WTC11 (cell line): ENCODE data around the gene TTLL9. TPM values are rescaled to one million over a fixed set of nuclear protein-coding genes. Genes with fewer than 3 reads are reported as not detected.
A peak's percentile ranks its signal among the peaks of the same experiment; 100 is the strongest.

ENCODE experiments used
- ATF1 ChIP-seq: sonication (generic); formaldehyde crosslinking; IDR thresholded peaks from 2 replicates; pipeline ENCODE4 v1.8.1; 2023; ENCODE audit warnings: mild to moderate bottlenecking, moderate library complexity, missing genetic modification reagents
- CBFB ChIP-seq: sonication (generic); formaldehyde crosslinking; IDR thresholded peaks from 2 replicates; pipeline ENCODE4 v1.8.1; 2022; ENCODE audit warnings: mild to moderate bottlenecking, low read depth, missing genetic modification reagents
- ELF4 ChIP-seq: sonication (generic); formaldehyde crosslinking; IDR thresholded peaks from 2 replicates; pipeline ENCODE4 v1.8.1; 2022; ENCODE audit warnings: low read depth, mild to moderate bottlenecking, moderate library complexity, missing genetic modification reagents
- ESRRA ChIP-seq: sonication (generic); formaldehyde crosslinking; IDR thresholded peaks from 2 replicates; pipeline ENCODE4 v1.8.1; 2022; ENCODE audit warnings: mild to moderate bottlenecking, missing genetic modification reagents, borderline replicate concordance
- JUN ChIP-seq: sonication (generic); formaldehyde crosslinking; IDR thresholded peaks from 2 replicates; pipeline ENCODE4 v1.8.0; 2023; ENCODE audit warnings: mild to moderate bottlenecking, missing genetic modification reagents
- NFATC4 ChIP-seq: fragments of 250-450 bp; sonication (Bioruptor Pico); IDR thresholded peaks from 2 replicates; pipeline ENCODE4 v1.9.0; 2021; ENCODE audit warnings: mild to moderate bottlenecking
- NR1H2 ChIP-seq: sonication (generic); formaldehyde crosslinking; IDR thresholded peaks from 2 replicates; pipeline ENCODE4 v1.9.0; 2021; ENCODE audit warnings: mild to moderate bottlenecking, moderate library complexity, missing genetic modification reagents
- OVOL2 ChIP-seq: fragments of 250-450 bp; sonication (Bioruptor Pico); IDR thresholded peaks from 2 replicates; pipeline ENCODE4 v1.9.0; 2021; ENCODE audit warnings: mild to moderate bottlenecking, borderline replicate concordance
- PRRX2 ChIP-seq: fragments of 250-450 bp; sonication (Bioruptor Pico); IDR thresholded peaks from 2 replicates; pipeline ENCODE4 v1.8.0; 2021; ENCODE audit warnings: mild to moderate bottlenecking
- RELA ChIP-seq: sonication (generic); formaldehyde crosslinking; IDR thresholded peaks from 2 replicates; pipeline ENCODE4 v1.8.1; 2022; ENCODE audit warnings: missing genetic modification reagents, mild to moderate bottlenecking, borderline replicate concordance
- RORB ChIP-seq: fragments of 250-450 bp; sonication (Bioruptor Pico); IDR thresholded peaks from 2 replicates; pipeline ENCODE4 v1.9.0; 2021; ENCODE audit warnings: mild to moderate bottlenecking
- SOX15 ChIP-seq: fragments of 250-450 bp; sonication (Bioruptor Pico); IDR thresholded peaks from 2 replicates; pipeline ENCODE4 v1.9.0; 2021; ENCODE audit warnings: mild to moderate bottlenecking
- ZNF219 ChIP-seq: sonication (generic); formaldehyde crosslinking; IDR thresholded peaks from 2 replicates; pipeline ENCODE4 v1.8.0; 2023; ENCODE audit warnings: missing genetic modification reagents, mild to moderate bottlenecking, borderline replicate concordance
- ZNF416 ChIP-seq: fragments of 250-450 bp; sonication (Bioruptor Pico); IDR thresholded peaks from 2 replicates; pipeline ENCODE4 v1.9.0; 2021; ENCODE audit warnings: mild to moderate bottlenecking, inconsistent platforms
- total RNA-seq: library from RNA; stranded (reverse); gene quantifications from 3 replicates; pipeline ENCODE4 v1.2.3, GENCODE V29; 2021
- TF ChIP-seq, protein P1 (sequence below): sonication (generic); formaldehyde crosslinking; IDR thresholded peaks from 2 replicates; pipeline ENCODE4 v1.8.0; 2023; ENCODE audit warnings: missing genetic modification reagents, mild to moderate bottlenecking, borderline replicate concordance
- TF ChIP-seq, protein P2 (sequence below): fragments of 250-450 bp; sonication (Bioruptor Pico); conservative IDR thresholded peaks from 2 replicates; pipeline ENCODE4 v1.9.0; 2021; ENCODE audit warnings: mild to moderate bottlenecking
- TF ChIP-seq, protein P3 (sequence below): sonication (generic); formaldehyde crosslinking; IDR thresholded peaks from 2 replicates; pipeline ENCODE4 v1.8.1; 2023; ENCODE audit warnings: mild to moderate bottlenecking, moderate library complexity, missing genetic modification reagents
- TF ChIP-seq, protein P4 (sequence below): sonication (generic); formaldehyde crosslinking; IDR thresholded peaks from 2 replicates; pipeline ENCODE4 v1.8.1; 2022; ENCODE audit warnings: mild to moderate bottlenecking, moderate library complexity, missing genetic modification reagents
- TF ChIP-seq, protein P5 (sequence below): sonication (generic); formaldehyde crosslinking; IDR thresholded peaks from 2 replicates; pipeline ENCODE4 v1.8.0; 2022; ENCODE audit warnings: missing genetic modification reagents
- TF ChIP-seq, protein P6 (sequence below): sonication (generic); formaldehyde crosslinking; IDR thresholded peaks from 2 replicates; pipeline ENCODE4 v1.8.0; 2022; ENCODE audit warnings: mild to moderate bottlenecking, missing genetic modification reagents
- TF ChIP-seq, protein P7 (sequence below): fragments of 250-450 bp; sonication (Bioruptor Pico); IDR thresholded peaks from 2 replicates; pipeline ENCODE4 v2.1.2; 2022; ENCODE audit warnings: mild to moderate bottlenecking, moderate library complexity
- TF ChIP-seq, protein P8 (sequence below): fragments of 250-450 bp; sonication (Bioruptor Pico); IDR thresholded peaks from 2 replicates; pipeline ENCODE4 v1.8.0; 2021; ENCODE audit warnings: mild to moderate bottlenecking

The TTLL9 gene
- total RNA-seq, 1 experiment from 2014 or later: not detected

DNA sequence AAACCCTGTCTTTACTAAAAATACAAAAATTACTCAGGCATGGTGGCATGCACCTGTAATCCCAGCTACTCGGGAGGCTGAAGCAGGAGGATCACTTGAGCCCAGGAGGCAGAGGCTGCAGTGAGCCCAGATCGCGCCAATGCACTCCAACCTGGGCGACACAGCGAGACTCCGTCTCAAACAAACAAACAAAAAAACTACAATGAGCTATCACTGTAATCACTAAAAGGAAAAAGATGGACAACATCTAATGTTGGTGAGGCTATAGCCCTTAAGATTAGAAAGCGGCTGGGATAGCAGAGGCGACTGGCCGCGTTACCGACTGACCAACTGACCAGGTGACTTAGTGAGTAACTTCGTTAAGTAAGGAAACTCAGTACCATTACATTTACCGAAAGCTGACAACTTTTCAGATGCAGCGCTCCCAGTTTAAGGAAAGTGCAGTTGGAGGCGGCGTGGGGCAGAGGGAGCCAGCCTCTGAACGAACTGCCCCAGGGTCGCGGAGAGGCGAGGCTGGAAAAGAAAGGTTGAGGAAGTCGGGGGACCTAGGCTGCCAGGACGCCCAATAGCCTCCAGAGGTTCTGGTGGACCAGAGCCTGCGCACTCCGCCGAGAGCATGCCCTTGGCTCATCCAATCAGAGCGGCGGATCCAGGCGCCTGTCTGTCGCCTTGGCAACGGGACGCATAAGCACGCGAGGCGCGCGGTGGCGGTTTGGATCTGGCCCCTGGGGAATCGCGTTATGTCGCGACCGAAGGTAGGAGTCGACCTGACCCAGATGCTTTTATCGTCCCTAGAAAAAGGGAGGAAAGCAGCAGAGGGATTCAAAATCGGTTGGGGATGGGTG is 8.9 kb downstream of the TTLL9 start (continued):
- TF ChIP-seq, protein P1, sequence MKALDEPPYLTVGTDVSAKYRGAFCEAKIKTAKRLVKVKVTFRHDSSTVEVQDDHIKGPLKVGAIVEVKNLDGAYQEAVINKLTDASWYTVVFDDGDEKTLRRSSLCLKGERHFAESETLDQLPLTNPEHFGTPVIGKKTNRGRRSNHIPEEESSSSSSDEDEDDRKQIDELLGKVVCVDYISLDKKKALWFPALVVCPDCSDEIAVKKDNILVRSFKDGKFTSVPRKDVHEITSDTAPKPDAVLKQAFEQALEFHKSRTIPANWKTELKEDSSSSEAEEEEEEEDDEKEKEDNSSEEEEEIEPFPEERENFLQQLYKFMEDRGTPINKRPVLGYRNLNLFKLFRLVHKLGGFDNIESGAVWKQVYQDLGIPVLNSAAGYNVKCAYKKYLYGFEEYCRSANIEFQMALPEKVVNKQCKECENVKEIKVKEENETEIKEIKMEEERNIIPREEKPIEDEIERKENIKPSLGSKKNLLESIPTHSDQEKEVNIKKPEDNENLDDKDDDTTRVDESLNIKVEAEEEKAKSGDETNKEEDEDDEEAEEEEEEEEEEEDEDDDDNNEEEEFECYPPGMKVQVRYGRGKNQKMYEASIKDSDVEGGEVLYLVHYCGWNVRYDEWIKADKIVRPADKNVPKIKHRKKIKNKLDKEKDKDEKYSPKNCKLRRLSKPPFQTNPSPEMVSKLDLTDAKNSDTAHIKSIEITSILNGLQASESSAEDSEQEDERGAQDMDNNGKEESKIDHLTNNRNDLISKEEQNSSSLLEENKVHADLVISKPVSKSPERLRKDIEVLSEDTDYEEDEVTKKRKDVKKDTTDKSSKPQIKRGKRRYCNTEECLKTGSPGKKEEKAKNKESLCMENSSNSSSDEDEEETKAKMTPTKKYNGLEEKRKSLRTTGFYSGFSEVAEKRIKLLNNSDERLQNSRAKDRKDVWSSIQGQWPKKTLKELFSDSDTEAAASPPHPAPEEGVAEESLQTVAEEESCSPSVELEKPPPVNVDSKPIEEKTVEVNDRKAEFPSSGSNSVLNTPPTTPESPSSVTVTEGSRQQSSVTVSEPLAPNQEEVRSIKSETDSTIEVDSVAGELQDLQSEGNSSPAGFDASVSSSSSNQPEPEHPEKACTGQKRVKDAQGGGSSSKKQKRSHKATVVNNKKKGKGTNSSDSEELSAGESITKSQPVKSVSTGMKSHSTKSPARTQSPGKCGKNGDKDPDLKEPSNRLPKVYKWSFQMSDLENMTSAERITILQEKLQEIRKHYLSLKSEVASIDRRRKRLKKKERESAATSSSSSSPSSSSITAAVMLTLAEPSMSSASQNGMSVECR: no peak
- TF ChIP-seq RELA (no peak), ZNF219 (CRISPR knock-in tag) (no peak), NFATC4 (CRISPR knock-in tag) (no peak), ZNF416 (CRISPR knock-in tag) (no peak), RORB (CRISPR knock-in tag) (no peak), CBFB (CRISPR knock-in tag) (no peak), ESRRA (CRISPR knock-in tag) (no peak), OVOL2 (CRISPR knock-in tag) (no peak), ATF1 (CRISPR knock-in tag) (no peak), NR1H2 (no peak), JUN (CRISPR knock-in tag) (no peak), PRRX2 (CRISPR knock-in tag) (no peak), ELF4 (no peak), SOX15 (CRISPR knock-in tag) (no peak)
- TF ChIP-seq, protein P2, sequence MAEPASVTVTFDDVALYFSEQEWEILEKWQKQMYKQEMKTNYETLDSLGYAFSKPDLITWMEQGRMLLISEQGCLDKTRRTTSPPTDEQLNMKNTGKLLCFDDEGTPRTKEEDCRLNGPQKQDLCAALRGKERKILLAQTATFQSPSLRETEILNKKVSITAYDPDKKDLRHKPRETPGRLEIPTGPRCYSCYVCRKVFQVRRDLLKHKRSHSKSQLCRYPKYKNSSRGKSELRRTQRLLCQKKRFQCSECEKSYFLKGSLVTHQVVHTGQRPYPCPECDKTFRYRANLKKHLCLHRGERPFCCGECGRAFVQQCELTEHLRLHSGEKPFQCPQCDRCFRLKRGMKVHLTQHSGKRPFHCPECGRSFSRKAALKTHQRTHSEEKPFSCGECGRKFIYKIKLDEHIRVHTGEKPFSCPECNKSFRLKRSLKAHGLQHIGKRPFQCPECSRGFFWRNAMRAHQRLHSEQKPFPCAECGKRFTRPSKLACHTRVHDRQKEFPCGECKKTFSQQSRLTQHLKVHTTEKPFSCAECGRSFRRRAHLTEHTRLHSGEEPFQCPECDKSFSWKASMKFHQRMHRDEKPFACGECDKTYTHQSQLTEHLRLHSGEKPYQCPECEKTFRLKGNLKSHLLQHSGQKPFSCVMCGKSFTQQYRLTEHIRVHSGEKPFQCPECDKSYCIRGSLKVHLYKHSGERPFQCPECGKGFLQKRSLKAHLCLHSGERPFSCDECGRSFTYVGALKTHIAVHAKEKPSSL (CRISPR knock-in tag): no peak
- TF ChIP-seq, protein P3, sequence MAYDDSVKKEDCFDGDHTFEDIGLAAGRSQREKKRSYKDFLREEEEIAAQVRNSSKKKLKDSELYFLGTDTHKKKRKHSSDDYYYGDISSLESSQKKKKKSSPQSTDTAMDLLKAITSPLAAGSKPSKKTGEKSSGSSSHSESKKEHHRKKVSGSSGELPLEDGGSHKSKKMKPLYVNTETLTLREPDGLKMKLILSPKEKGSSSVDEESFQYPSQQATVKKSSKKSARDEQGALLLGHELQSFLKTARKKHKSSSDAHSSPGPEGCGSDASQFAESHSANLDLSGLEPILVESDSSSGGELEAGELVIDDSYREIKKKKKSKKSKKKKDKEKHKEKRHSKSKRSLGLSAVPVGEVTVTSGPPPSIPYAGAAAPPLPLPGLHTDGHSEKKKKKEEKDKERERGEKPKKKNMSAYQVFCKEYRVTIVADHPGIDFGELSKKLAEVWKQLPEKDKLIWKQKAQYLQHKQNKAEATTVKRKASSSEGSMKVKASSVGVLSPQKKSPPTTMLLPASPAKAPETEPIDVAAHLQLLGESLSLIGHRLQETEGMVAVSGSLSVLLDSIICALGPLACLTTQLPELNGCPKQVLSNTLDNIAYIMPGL: 0 out of 2 replicates have a peak, but pooled peaks have one; percentile 14
- TF ChIP-seq, protein P4, sequence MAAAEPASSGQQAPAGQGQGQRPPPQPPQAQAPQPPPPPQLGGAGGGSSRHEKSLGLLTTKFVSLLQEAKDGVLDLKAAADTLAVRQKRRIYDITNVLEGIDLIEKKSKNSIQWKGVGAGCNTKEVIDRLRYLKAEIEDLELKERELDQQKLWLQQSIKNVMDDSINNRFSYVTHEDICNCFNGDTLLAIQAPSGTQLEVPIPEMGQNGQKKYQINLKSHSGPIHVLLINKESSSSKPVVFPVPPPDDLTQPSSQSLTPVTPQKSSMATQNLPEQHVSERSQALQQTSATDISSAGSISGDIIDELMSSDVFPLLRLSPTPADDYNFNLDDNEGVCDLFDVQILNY: 0 out of 2 replicates have a peak, but pooled peaks have one; percentile 6
- TF ChIP-seq, protein P5, sequence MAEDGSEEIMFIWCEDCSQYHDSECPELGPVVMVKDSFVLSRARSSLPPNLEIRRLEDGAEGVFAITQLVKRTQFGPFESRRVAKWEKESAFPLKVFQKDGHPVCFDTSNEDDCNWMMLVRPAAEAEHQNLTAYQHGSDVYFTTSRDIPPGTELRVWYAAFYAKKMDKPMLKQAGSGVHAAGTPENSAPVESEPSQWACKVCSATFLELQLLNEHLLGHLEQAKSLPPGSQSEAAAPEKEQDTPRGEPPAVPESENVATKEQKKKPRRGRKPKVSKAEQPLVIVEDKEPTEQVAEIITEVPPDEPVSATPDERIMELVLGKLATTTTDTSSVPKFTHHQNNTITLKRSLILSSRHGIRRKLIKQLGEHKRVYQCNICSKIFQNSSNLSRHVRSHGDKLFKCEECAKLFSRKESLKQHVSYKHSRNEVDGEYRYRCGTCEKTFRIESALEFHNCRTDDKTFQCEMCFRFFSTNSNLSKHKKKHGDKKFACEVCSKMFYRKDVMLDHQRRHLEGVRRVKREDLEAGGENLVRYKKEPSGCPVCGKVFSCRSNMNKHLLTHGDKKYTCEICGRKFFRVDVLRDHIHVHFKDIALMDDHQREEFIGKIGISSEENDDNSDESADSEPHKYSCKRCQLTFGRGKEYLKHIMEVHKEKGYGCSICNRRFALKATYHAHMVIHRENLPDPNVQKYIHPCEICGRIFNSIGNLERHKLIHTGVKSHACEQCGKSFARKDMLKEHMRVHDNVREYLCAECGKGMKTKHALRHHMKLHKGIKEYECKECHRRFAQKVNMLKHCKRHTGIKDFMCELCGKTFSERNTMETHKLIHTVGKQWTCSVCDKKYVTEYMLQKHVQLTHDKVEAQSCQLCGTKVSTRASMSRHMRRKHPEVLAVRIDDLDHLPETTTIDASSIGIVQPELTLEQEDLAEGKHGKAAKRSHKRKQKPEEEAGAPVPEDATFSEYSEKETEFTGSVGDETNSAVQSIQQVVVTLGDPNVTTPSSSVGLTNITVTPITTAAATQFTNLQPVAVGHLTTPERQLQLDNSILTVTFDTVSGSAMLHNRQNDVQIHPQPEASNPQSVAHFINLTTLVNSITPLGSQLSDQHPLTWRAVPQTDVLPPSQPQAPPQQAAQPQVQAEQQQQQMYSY: no peak
- TF ChIP-seq, protein P6, sequence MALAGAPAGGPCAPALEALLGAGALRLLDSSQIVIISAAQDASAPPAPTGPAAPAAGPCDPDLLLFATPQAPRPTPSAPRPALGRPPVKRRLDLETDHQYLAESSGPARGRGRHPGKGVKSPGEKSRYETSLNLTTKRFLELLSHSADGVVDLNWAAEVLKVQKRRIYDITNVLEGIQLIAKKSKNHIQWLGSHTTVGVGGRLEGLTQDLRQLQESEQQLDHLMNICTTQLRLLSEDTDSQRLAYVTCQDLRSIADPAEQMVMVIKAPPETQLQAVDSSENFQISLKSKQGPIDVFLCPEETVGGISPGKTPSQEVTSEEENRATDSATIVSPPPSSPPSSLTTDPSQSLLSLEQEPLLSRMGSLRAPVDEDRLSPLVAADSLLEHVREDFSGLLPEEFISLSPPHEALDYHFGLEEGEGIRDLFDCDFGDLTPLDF (CRISPR knock-in tag): no peak
- TF ChIP-seq, protein P7, sequence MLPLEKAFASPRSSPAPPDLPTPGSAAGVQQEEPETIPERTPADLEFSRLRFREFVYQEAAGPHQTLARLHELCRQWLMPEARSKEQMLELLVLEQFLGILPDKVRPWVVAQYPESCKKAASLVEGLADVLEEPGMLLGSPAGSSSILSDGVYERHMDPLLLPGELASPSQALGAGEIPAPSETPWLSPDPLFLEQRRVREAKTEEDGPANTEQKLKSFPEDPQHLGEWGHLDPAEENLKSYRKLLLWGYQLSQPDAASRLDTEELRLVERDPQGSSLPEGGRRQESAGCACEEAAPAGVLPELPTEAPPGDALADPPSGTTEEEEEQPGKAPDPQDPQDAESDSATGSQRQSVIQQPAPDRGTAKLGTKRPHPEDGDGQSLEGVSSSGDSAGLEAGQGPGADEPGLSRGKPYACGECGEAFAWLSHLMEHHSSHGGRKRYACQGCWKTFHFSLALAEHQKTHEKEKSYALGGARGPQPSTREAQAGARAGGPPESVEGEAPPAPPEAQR (CRISPR knock-in tag): no peak
- TF ChIP-seq, protein P8, sequence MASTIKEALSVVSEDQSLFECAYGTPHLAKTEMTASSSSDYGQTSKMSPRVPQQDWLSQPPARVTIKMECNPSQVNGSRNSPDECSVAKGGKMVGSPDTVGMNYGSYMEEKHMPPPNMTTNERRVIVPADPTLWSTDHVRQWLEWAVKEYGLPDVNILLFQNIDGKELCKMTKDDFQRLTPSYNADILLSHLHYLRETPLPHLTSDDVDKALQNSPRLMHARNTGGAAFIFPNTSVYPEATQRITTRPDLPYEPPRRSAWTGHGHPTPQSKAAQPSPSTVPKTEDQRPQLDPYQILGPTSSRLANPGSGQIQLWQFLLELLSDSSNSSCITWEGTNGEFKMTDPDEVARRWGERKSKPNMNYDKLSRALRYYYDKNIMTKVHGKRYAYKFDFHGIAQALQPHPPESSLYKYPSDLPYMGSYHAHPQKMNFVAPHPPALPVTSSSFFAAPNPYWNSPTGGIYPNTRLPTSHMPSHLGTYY (CRISPR knock-in tag): no peak
